Stimulated activated CD8-positive, alpha-beta memory T cell treated with anti-CD3 and anti-CD28 coated beads, Interleukin-7, amount 100 ng/mL, for 1 hour (primary cell): Measurements from ENCODE around the gene C5orf15.
"Not testable (repeated sequence)": the region's sequence is repeated elsewhere in the genome, so short reads cannot be mapped to it uniquely, and the experiment has no call there.

Source experiments
- DNase-seq, 2 donors: peaks; one replicate each; pipeline ENCODE4 v3.0.0-alpha.2; 2020; ENCODE audit warnings: low read depth in 2 of 2

Gene C5orf15

GRCh38 chr5:133963493-133964128 lies 4.8 kb downstream of the C5orf15 start:
- DNase-seq = no peak

- DNase-seq = no peak
Observed at GRCh38 chr5:133962801-133963476, 5.5 kb downstream of the C5orf15 start.

- no peak for DNase-seq
Observed at GRCh38 chr5:133962131-133962530, 6.3 kb downstream of the C5orf15 start.

GRCh38 chr5:133959643-133960042 lies 8.8 kb downstream of the C5orf15 start:
- no peak for DNase-seq

GRCh38 chr5:133957591-133957990 lies 10.8 kb downstream of the C5orf15 start:
- DNase-seq = no peak

- DNase-seq = no peak
Observed at GRCh38 chr5:133957080-133957479, 11.3 kb downstream of the C5orf15 start.

- not testable (repeated sequence) for DNase-seq
Observed at GRCh38 chr5:133956196-133956595, 12.2 kb downstream of the C5orf15 start.

GRCh38 chr5:133953568-133954145 lies 14.8 kb downstream of the C5orf15 start:
- DNase-seq = no peak

- no peak for DNase-seq
Observed at GRCh38 chr5:133952729-133953567, 15.5 kb downstream of the C5orf15 start.

- DNase-seq = no peak
Observed at GRCh38 chr5:133950821-133951612, 17.4 kb downstream of the C5orf15 start.

- DNase-seq = no peak
Observed at GRCh38 chr5:133948721-133949120, 19.7 kb downstream of the C5orf15 start.

- no peak for DNase-seq
Observed at GRCh38 chr5:133947431-133947841, 21.0 kb downstream of the C5orf15 start.

GRCh38 chr5:133945568-133945967 lies 22.9 kb downstream of the C5orf15 start:
- DNase-seq = no peak

GRCh38 chr5:133944263-133945185 lies 23.9 kb downstream of the C5orf15 start:
- DNase-seq = no peak

- DNase-seq = no peak
Observed at GRCh38 chr5:133943475-133943817, 25.0 kb downstream of the C5orf15 start.

GRCh38 chr5:133942614-133943474 lies 25.6 kb downstream of the C5orf15 start:
- DNase-seq = no peak

GRCh38 chr5:133941456-133942196 lies 26.8 kb downstream of the C5orf15 start:
- no peak for DNase-seq

- no peak for DNase-seq
Observed at GRCh38 chr5:133939668-133940067, 28.8 kb downstream of the C5orf15 start.

- DNase-seq = no peak
Observed at GRCh38 chr5:133938929-133939328, 29.5 kb downstream of the C5orf15 start.
